GM12891 (cell line): Measurements from ENCODE around the gene ASXL1.
"Not testable (repeated sequence)": the region's sequence is repeated elsewhere in the genome, so short reads cannot be mapped to it uniquely, and the experiment has no call there.

Source experiments
- POLR2AphosphoS5 ChIP-seq: IDR thresholded peaks from 2 replicates; pipeline ENCODE4 v1.6.1; 2011; ENCODE audit warnings: low read depth, low read length, control low read depth
- POU2F2 ChIP-seq: IDR thresholded peaks from 2 replicates; pipeline ENCODE4 v1.6.1; 2011; ENCODE audit warnings: low read depth, mild to moderate bottlenecking, control low read depth, low read length, moderate library complexity

DNA sequence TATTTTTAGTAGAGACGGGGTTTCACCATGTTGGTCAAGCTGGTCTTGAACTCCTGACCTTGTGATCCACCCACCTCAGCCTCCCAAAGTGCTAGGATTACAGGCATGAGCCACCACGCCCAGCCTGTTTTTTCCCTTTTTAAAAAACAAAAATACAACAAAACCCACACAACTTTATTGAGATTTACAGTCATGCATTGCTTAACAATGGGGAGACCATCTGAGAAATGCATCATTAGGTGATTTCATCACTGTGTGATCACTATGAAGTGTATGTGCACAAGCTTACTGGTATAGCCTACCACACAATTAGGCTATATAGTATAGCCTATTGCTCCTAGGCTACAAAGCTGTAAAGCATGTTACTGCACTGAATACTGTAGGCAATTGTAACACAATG is 17.1 kb upstream of the ASXL1 start:
- not testable (repeated sequence) for TF ChIP-seq POLR2AphosphoS5, POU2F2
